ENCODE measurements around the gene FKBP2. TPM values are rescaled to one million over a fixed set of nuclear protein-coding genes. Genes with fewer than 3 reads are reported as not detected.

Gene FKBP2
- total RNA-seq (2022) (87.4 and 91.3 TPM in 2 replicates), Bru-seq, nascent RNA (percentile 81 among the genes with signal in this experiment), BruChase-seq, experiment 1, labeled RNA remaining after a 6-hour chase (percentile 87 among the genes with signal in this experiment), BruChase-seq, experiment 2, labeled RNA remaining after a 2-hour chase (percentile 87 among the genes with signal in this experiment)
- long read RNA-seq, transcript FKBP2-202 (6 exons, 1,002 nt), result minor isoform, 15 of 256 reads
- long read RNA-seq, transcript FKBP2-203 (6 exons, 613 nt), result minor isoform, 7 of 256 reads
- long read RNA-seq, transcript FKBP2-201 (6 exons, 657 nt), result major isoform, 186 of 256 reads
- long read RNA-seq, partial matches to known transcripts, result 27 of 256 reads
- long read RNA-seq, other reads (novel, unspliced or antisense), result 20 of 256 reads

DNA sequence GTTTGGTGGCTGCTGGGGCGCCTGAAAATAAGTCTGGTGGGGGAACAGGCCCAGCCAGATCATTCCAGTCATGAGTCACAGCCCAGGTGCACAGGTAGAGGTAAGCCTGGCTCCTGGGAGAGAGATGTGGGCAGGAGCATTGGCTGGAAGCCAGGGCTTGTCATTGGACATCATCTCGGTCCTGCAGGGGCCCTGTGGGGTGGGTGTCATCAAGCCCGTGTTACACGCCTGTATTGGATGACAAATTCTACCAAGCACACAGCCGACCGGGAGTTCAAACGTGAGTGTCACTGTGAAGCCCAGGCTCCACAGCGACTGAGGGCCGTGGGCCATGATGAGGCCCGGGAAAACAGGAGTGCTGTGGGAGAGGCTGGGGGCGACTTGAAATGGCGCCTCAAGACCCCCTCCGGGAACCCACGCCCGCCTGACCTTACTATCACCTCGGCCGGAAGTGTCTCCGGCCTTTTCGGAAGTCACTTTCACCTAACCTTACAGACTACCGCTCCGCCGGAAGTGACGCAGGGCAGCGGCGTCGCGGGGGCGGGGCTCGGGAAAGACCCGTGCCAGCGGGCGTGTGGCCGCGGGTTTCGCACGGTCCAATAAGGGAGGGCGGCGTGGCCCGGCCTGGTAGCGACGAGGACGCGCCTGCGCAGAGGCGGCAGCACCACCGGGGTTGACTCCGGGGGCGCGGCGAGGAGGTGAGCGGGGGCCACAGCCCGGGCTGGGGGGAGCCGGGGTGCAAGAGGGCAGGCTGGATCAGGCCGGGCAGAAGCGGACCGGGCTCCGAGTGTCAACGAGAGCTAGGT is at the start of gene FKBP2:
Gene FKBP2, plus strand, starts transcription at position 661 of the 806 bp plus-strand sequence. CDS start 1,293 bp downstream, outside the sequence.
- intact Hi-C loops (cut with micrococcal nuclease; ENCODE audit: unreplicated experiment), result loop anchor here (10.0 kb wide), 1 partner anchor 64 kb away; the partner anchor contains the start of genes CATSPERZ and ESRRA
- Mint-ChIP-seq H3K27me3 (ENCODE audit: unreplicated experiment) (no peaks in the 10 kb centered on the region), H3K4me1 (ENCODE audit: low read depth, unreplicated experiment) (peaks cover 42% of the 10 kb centered on the region), H3K9me3 (ENCODE audit: low read depth, unreplicated experiment) (no peaks in the 10 kb centered on the region), H3K4me3 (ENCODE audit: low read depth, unreplicated experiment) (peak within 1 kb of the TSS; percentile 96), H3K36me3 (ENCODE audit: insufficient read depth, unreplicated experiment) (peaks cover 95% of the 10 kb centered on the region), H3K27ac (ENCODE audit: unreplicated experiment) (peak within 1 kb of the TSS; percentile 89)
- TSS peak; percentile 28 for BruUV-seq (replicated peaks)
- TF ChIP-seq, protein P1, sequence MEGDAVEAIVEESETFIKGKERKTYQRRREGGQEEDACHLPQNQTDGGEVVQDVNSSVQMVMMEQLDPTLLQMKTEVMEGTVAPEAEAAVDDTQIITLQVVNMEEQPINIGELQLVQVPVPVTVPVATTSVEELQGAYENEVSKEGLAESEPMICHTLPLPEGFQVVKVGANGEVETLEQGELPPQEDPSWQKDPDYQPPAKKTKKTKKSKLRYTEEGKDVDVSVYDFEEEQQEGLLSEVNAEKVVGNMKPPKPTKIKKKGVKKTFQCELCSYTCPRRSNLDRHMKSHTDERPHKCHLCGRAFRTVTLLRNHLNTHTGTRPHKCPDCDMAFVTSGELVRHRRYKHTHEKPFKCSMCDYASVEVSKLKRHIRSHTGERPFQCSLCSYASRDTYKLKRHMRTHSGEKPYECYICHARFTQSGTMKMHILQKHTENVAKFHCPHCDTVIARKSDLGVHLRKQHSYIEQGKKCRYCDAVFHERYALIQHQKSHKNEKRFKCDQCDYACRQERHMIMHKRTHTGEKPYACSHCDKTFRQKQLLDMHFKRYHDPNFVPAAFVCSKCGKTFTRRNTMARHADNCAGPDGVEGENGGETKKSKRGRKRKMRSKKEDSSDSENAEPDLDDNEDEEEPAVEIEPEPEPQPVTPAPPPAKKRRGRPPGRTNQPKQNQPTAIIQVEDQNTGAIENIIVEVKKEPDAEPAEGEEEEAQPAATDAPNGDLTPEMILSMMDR (IDR thresholded peaks at IDR 0.05; ENCODE audit: unreplicated experiment), result no peak
- peak; percentile 98 for DNase-seq
- CTCF ChIA-PET, result interaction anchor here (1.1 kb wide), 2 partner anchors 11 to 28 kb away, joined by 3 to 8 read pairs; partner anchors contain the start of gene PLCB3

DNA sequence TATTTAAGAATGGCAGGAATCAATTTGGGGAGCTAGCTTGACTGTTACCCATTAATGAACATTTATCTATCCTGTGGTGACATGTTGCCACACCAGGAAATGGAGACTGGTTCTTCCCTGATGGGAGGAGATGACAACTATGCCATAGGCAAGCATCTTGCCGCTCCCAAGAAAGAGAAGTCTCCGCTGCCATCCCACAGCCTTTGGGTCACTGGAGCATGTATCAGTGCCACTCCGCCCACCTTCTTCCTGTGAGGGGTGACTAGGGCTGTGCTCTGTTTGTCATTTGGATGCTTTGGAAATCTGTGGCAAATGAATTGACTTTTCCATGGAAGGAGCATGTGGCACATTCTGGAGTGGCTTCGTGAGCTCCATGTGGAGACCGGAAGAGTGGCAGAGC is 48.5 kb upstream of the FKBP2 start:
- no peak for DNase-seq
- CTCF ChIA-PET, result no interaction called here
- Mint-ChIP-seq H3K4me3 (ENCODE audit: low read depth, unreplicated experiment) (no peak overlapping the region), H3K4me1 (ENCODE audit: low read depth, unreplicated experiment) (peaks cover 7% of the 10 kb centered on the region), H3K27ac (ENCODE audit: unreplicated experiment) (no peak overlapping the region), H3K27me3 (ENCODE audit: unreplicated experiment) (no peaks in the 10 kb centered on the region), H3K9me3 (ENCODE audit: low read depth, unreplicated experiment) (no peaks in the 10 kb centered on the region), H3K36me3 (ENCODE audit: insufficient read depth, unreplicated experiment) (peaks cover 73% of the 10 kb centered on the region)
- intact Hi-C loops (cut with micrococcal nuclease; ENCODE audit: unreplicated experiment), result no loop called here
- no TSS peak for BruUV-seq (replicated peaks)
- TF ChIP-seq, protein P1 (IDR thresholded peaks at IDR 0.05; ENCODE audit: unreplicated experiment), result no peak

DNA sequence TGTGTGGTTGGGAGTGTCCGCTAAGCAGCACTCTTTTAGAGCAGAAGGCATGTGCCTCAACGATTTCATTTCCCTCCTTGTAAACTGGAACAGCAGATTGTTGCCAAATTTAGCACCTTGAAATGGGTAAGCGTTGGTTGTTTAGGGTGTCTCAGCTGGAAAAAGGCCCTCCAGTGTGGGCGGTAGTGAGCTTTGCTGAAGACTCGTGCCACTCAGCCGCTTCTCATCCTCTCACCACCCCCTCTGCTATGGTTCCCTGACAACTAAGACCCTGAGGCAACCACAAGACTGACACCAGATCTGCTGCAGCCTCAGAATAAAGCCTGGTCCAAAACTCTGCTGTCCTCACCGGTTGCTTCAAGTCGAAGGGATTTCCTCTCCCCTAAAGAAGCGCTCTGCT is 44.3 kb upstream of the FKBP2 start:
- Mint-ChIP-seq H3K4me3 (ENCODE audit: low read depth, unreplicated experiment) (no peak overlapping the region), H3K27ac (ENCODE audit: unreplicated experiment) (no peak overlapping the region), H3K4me1 (ENCODE audit: low read depth, unreplicated experiment) (no peaks in the 10 kb centered on the region), H3K27me3 (ENCODE audit: unreplicated experiment) (no peaks in the 10 kb centered on the region), H3K9me3 (ENCODE audit: low read depth, unreplicated experiment) (no peaks in the 10 kb centered on the region), H3K36me3 (ENCODE audit: insufficient read depth, unreplicated experiment) (peaks cover 82% of the 10 kb centered on the region)
- CTCF ChIA-PET, result no interaction called here
- no TSS peak for BruUV-seq (replicated peaks)
- TF ChIP-seq, protein P1 (IDR thresholded peaks at IDR 0.05; ENCODE audit: unreplicated experiment), result no peak
- intact Hi-C loops (cut with micrococcal nuclease; ENCODE audit: unreplicated experiment), result no loop called here
- DNase-seq, result no peak

DNA sequence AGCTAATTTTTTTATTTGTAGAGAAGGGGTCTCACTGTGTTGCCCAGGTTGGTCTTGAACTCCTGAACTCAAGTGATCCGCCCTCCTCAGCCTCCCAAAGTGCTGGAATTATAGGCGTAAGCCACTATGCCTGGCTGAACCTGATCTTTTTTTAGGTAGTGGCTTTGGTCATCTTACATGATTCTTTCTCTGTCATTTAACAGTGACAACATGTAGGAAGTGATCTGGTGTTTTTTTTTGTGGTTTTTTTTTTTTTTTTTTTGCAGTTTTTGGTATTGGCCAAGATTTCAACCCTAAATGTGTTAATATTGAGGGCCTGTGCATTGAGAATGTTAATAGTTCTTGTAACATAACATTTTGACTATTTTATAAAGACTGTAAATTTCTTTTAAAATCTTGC is 42.4 kb upstream of the FKBP2 start:
- TF ChIP-seq, protein P1 (IDR thresholded peaks at IDR 0.05; ENCODE audit: unreplicated experiment), result no peak
- intact Hi-C loops (cut with micrococcal nuclease; ENCODE audit: unreplicated experiment), result no loop called here
- H3K4me3 Mint-ChIP-seq (ENCODE audit: low read depth, unreplicated experiment), result no peak overlapping the region
- H3K27ac Mint-ChIP-seq (ENCODE audit: unreplicated experiment), result no peak overlapping the region
- BruUV-seq (replicated peaks), result no TSS peak
- H3K9me3 Mint-ChIP-seq (ENCODE audit: low read depth, unreplicated experiment), result no peaks in the 10 kb centered on the region
- DNase-seq, result no peak
- no peaks in the 10 kb centered on the region for H3K27me3 Mint-ChIP-seq (ENCODE audit: unreplicated experiment)
- CTCF ChIA-PET, result interaction anchor here (0.7 kb wide), 1 partner anchor 27 kb away, joined by 4 read pairs; no protein-coding TSS in a partner anchor
- peaks cover 93% of the 10 kb centered on the region for H3K36me3 Mint-ChIP-seq (ENCODE audit: insufficient read depth, unreplicated experiment)
- peaks cover 5% of the 10 kb centered on the region for H3K4me1 Mint-ChIP-seq (ENCODE audit: low read depth, unreplicated experiment)

All from Calu3 (cell line).